ENCODE measurements around the gene PET100.

DNA sequence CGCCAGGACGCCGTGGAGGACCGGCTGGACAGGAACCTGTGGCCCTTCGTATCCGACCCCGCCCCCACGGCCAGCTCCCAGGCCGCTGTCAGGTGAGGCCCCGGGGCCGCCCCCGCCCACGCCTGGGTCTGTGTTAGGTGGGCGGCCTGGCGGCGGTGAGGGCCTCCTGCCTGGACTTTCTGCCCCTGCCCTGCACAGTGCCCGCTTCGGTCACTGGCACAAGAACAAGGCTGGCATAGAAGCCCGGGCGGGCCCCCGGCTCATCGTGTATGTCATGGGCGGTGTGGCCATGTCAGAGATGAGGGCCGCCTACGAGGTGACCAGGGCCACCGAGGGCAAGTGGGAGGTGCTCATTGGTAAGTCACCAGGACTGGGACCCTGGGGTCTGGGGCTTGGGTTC, 17.6 kb downstream of the PET100 start:
- TF ChIP-seq CTCF (conservative IDR thresholded peaks at IDR 0.05; ENCODE audit: low read depth, low read length) (no peak), EZH2 (IDR thresholded peaks at IDR 0.05; ENCODE audit: low read length, unreplicated experiment) (no peak)

Measured in PC-3 (cell line).